Activated B cell treated with CpG ODN at 0.5 μM for 24 hours (primary cell): Measurements from ENCODE around the gene GPR39. TPM values are rescaled to one million over a fixed set of nuclear protein-coding genes. Genes with fewer than 3 reads are reported as not detected.

Experiments used
- ATAC-seq: fragments of 200-7000 bp; cut with Tn5 transposase; one replicate; pipeline ENCODE4 v1.10.0; 2021; ENCODE audit warnings: low read depth, mild to moderate bottlenecking, moderate library complexity
- CTCF ChIA-PET: fragments of 350-600 bp; sonication (Branson Sonifier 250); formaldehyde crosslinking; loops from one replicate; lab custom pipeline; 2021; ENCODE audit warnings: antibody characterized with exemption; lab: Charles Lee
- POLR2A ChIA-PET: fragments of 350-600 bp; sonication (Branson Sonifier 250); formaldehyde crosslinking; loops from one replicate; lab custom pipeline; 2021; ENCODE audit warnings: antibody characterized with exemption; lab: Charles Lee
- DNase-seq: peaks from one replicate; pipeline ENCODE4 v3.0.0; 2022
- H3K27ac Mint-ChIP-seq: one replicate; pipeline ENCODE4 v1.8.0; 2020; ENCODE audit warnings: mixed read lengths
- H3K27me3 Mint-ChIP-seq: one replicate; pipeline ENCODE4 v1.8.0; 2021; ENCODE audit warnings: mixed read lengths
- H3K36me3 Mint-ChIP-seq: one replicate; pipeline ENCODE4 v1.8.0; 2021; ENCODE audit warnings: low read depth, mixed read lengths
- H3K4me1 Mint-ChIP-seq: one replicate; pipeline ENCODE4 v1.8.0; 2021; ENCODE audit warnings: mixed read lengths
- H3K4me3 Mint-ChIP-seq: one replicate; pipeline ENCODE4 v1.8.0; 2020; ENCODE audit warnings: mild to moderate bottlenecking, mixed read lengths
- H3K9me3 Mint-ChIP-seq: one replicate; pipeline ENCODE4 v1.8.0; 2020; ENCODE audit warnings: mixed read lengths
- CTCF ChIP-seq: fragments of 200-600 bp; IDR thresholded peaks from one replicate; pipeline ENCODE4 v1.8.0; 2022; ENCODE audit warnings: antibody characterized with exemption, mild to moderate bottlenecking
- intact Hi-C: fragments of 100-400 bp; cut with micrococcal nuclease; formaldehyde crosslinking; loops from one replicate; pipeline ENCODE4 v1.15.1; 2024
- total RNA-seq: library from RNA; stranded (reverse); gene quantifications from 2 replicates; pipeline ENCODE4 v1.2.3, GENCODE V29; 2022

Gene GPR39
- total RNA-seq, 1 donor from 2014 or later, result not detected

- no peaks in the 10 kb centered on the region for H3K36me3 Mint-ChIP-seq
- H3K4me3 Mint-ChIP-seq, result no peak overlapping the region
- ChIA-PET POLR2A (no interaction called here), CTCF (no interaction called here)
- H3K27ac Mint-ChIP-seq, result no peak overlapping the region
- no peak for TF ChIP-seq CTCF
- ATAC-seq (no peak), DNase-seq (no peak)
- H3K9me3 Mint-ChIP-seq, result no peaks in the 10 kb centered on the region
- no peaks in the 10 kb centered on the region for H3K4me1 Mint-ChIP-seq
- peaks cover 9% of the 10 kb centered on the region for H3K27me3 Mint-ChIP-seq
- intact Hi-C loops, result no loop called here
These were observed 265.2 kb downstream of the GPR39 start for GRCh38 chr2:132681766-132682165.

- POLR2A ChIA-PET, result no interaction called here
- ATAC-seq, result no peak
- no peaks in the 10 kb centered on the region for H3K4me1 Mint-ChIP-seq
- no peak overlapping the region for H3K27ac Mint-ChIP-seq
- TF ChIP-seq CTCF, result no peak
- intact Hi-C loops, result no loop called here
- no peak for DNase-seq
- no peaks in the 10 kb centered on the region for H3K36me3 Mint-ChIP-seq
- CTCF ChIA-PET, result no interaction called here
- H3K9me3 Mint-ChIP-seq, result peaks cover 3% of the 10 kb centered on the region
- peaks cover 3% of the 10 kb centered on the region for H3K27me3 Mint-ChIP-seq
- H3K4me3 Mint-ChIP-seq, result no peak overlapping the region
These were observed 274.2 kb downstream of the GPR39 start for GRCh38 chr2:132690664-132691303.

- DNase-seq, result no peak
- no peak overlapping the region for H3K27ac Mint-ChIP-seq
- TF ChIP-seq CTCF, result no peak
- peaks cover 3% of the 10 kb centered on the region for H3K9me3 Mint-ChIP-seq
- ChIA-PET CTCF (no interaction called here), POLR2A (no interaction called here)
- no peaks in the 10 kb centered on the region for H3K36me3 Mint-ChIP-seq
- H3K27me3 Mint-ChIP-seq, result peaks cover 3% of the 10 kb centered on the region
- no peaks in the 10 kb centered on the region for H3K4me1 Mint-ChIP-seq
- intact Hi-C loops, result no loop called here
- no peak overlapping the region for H3K4me3 Mint-ChIP-seq
- ATAC-seq, result no peak
These were observed 275.0 kb downstream of the GPR39 start for GRCh38 chr2:132691556-132691955.

GRCh38 chr2:132692816-132693215 is 276.2 kb downstream of the GPR39 start:
- no peak for TF ChIP-seq CTCF
- H3K4me3 Mint-ChIP-seq, result no peak overlapping the region
- no peaks in the 10 kb centered on the region for H3K4me1 Mint-ChIP-seq
- peaks cover 1% of the 10 kb centered on the region for H3K27me3 Mint-ChIP-seq
- DNase-seq (no peak), ATAC-seq (no peak)
- ChIA-PET CTCF (no interaction called here), POLR2A (no interaction called here)
- peaks cover 3% of the 10 kb centered on the region for H3K9me3 Mint-ChIP-seq
- no peak overlapping the region for H3K27ac Mint-ChIP-seq
- H3K36me3 Mint-ChIP-seq, result no peaks in the 10 kb centered on the region
- intact Hi-C loops, result no loop called here
